ENCODE data around the gene SEMA4D. TPM values are rescaled to one million over a fixed set of nuclear protein-coding genes. Genes with fewer than 3 reads are reported as not detected.

Gene SEMA4D
- total RNA-seq, 2 donors from 2014 or later = 17.1 to 52.7 TPM

Small RNA genes lying within 50 kb of the gene (microRNA-seq; reads per million reads assigned to microRNA genes)
- not detected for gene MIR3153

Small RNA genes lying within 50 kb of the gene (small RNA-seq; reads per million reads assigned to genes)
- 0 reads per million in 2 donors for gene MIR3153

Other genes with a start within 250 kb of the SEMA4D start
- gene CKS2, start 186.9 kb downstream of the SEMA4D start, total RNA-seq = 10 to 100 TPM; 13.8 to 87.4 TPM
- 10 to 100 TPM; 43.1 to 76.2 TPM for gene SECISBP2, start 179.6 kb downstream of the SEMA4D start, total RNA-seq
- 10 to 100 TPM; 28.4 to 88.5 TPM for gene GADD45G, start 106.9 kb upstream of the SEMA4D start, total RNA-seq

Data from prostate gland (tissue), 2 donors.